HG02678 (cell line): ENCODE results near the gene STEAP1.
A peak's percentile ranks its signal among the peaks of the same experiment; 100 is the strongest.
"Not testable (repeated sequence)": the region's sequence is repeated elsewhere in the genome, so short reads cannot be mapped to it uniquely, and the experiment has no call there.

Experiments used
- ATAC-seq: cut with Tn5 transposase; IDR thresholded peaks from one replicate; pipeline ENCODE4 v1.9.1; 2021; ENCODE audit warnings: mild to moderate bottlenecking, moderate library complexity; ENCODE audit not compliant: unreplicated experiment

STEAP1 gene

GRCh38 chr7:90173127-90173844 is 19.0 kb downstream of the STEAP1 start:
- ATAC-seq: peak; percentile 97

- no peak for ATAC-seq
Measured at GRCh38 chr7:90175667-90176066, 21.4 kb downstream of the STEAP1 start.

GRCh38 chr7:90176195-90176594 is 21.9 kb downstream of the STEAP1 start:
- ATAC-seq: no peak

GRCh38 chr7:90178166-90178565 is 23.9 kb downstream of the STEAP1 start:
- no peak for ATAC-seq

GRCh38 chr7:90178679-90179278 is 24.5 kb downstream of the STEAP1 start:
- ATAC-seq: peak; percentile 95

GRCh38 chr7:90180011-90180585 is 25.8 kb downstream of the STEAP1 start:
- peak; percentile 35 for ATAC-seq

- ATAC-seq: no peak
Measured at GRCh38 chr7:90180649-90181048, 26.4 kb downstream of the STEAP1 start.

GRCh38 chr7:90181485-90181884 is 27.2 kb downstream of the STEAP1 start:
- no peak for ATAC-seq

- ATAC-seq: not testable (repeated sequence)
Measured at GRCh38 chr7:90186290-90186689, 32.0 kb downstream of the STEAP1 start.

- ATAC-seq: no peak
Measured at GRCh38 chr7:90187507-90188050, 33.3 kb downstream of the STEAP1 start.

- peak; percentile 86 for ATAC-seq
Measured at GRCh38 chr7:90188281-90188680, 34.0 kb downstream of the STEAP1 start.

GRCh38 chr7:90190995-90191394 is 36.7 kb downstream of the STEAP1 start:
- ATAC-seq: no peak

- ATAC-seq: no peak
Measured at GRCh38 chr7:90191648-90192047, 37.4 kb downstream of the STEAP1 start.

- ATAC-seq: no peak
Measured at GRCh38 chr7:90192876-90193750, 38.8 kb downstream of the STEAP1 start.

- no peak for ATAC-seq
Measured at GRCh38 chr7:90194911-90195809, 40.9 kb downstream of the STEAP1 start.

GRCh38 chr7:90201500-90202195 is 47.4 kb downstream of the STEAP1 start:
- no peak for ATAC-seq

GRCh38 chr7:90207956-90208355 is 53.7 kb downstream of the STEAP1 start:
- ATAC-seq: no peak

- no peak for ATAC-seq
Measured at GRCh38 chr7:90209776-90210175, 55.5 kb downstream of the STEAP1 start.

GRCh38 chr7:90210475-90210874 is 56.2 kb downstream of the STEAP1 start:
- ATAC-seq: no peak
